GM18907 (cell line): Measurements from ENCODE around the gene LAMP1.
"Not testable (repeated sequence)": the region's sequence is repeated elsewhere in the genome, so short reads cannot be mapped to it uniquely, and the experiment has no call there.

Experiments used
- ATAC-seq: cut with Tn5 transposase; IDR thresholded peaks from one replicate; pipeline ENCODE4 v1.9.1; 2021; ENCODE audit warnings: mild to moderate bottlenecking, moderate library complexity; ENCODE audit not compliant: unreplicated experiment

The LAMP1 gene

GRCh38 chr13:113327391-113327765, 30.3 kb downstream of the LAMP1 start:
- ATAC-seq = no peak

DNA sequence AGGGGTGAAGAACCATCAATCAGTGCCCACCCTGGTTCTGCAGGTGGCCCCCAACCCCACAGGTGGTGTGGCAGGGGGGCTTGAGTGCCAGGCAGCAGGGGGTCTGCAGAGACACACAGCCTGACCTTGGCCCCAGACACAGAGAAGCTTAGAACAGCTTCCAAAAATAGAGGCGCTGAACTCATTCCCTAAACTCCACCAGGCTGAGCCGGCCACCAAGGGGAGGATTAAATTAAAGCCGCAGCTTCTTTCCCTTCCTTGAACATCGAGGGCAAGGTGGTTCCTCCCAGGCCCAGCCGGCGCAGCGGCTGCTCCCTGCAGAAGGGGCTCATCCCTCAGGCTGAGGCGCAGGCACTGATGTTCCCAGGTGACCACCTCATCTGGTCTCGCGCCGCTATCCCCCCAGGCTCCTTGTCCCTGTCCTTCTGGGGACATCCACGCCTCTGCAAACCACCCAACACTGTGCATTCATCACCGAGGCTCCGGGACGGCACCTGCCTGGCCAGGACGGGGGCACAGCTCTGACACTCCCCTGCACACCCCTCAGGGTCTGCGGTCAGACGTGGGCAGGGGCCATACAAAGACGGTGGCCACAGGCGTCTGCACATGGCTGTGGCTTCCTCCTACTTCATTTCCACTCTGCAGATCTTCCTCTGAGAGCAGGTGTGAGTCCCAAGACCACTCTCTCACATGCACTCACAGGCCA, 30.9 kb downstream of the LAMP1 start:
- ATAC-seq = no peak

- ATAC-seq = no peak
Observed at GRCh38 chr13:113328851-113329250, 31.8 kb downstream of the LAMP1 start.

GRCh38 chr13:113329656-113330312, 32.7 kb downstream of the LAMP1 start:
- no peak for ATAC-seq

DNA sequence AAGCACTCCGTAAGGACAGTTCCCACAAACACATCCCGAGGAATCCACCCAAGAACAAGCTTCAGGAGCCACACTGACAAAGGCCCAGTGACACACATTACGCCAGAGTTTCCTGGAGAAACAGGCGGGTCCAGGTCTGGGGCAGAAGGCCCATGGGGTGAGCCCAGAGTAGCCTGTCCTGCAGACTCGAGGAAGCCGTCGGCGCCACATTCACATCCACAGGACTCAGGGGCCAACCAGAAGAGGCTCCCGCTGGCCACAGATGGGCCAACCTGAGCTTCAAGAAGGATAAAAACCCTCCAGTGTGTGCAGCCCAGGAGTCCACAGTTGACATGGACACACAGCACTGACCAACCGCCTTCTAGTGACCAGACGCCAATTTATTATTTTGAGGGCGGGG, 35.6 kb downstream of the LAMP1 start:
- ATAC-seq = no peak

DNA sequence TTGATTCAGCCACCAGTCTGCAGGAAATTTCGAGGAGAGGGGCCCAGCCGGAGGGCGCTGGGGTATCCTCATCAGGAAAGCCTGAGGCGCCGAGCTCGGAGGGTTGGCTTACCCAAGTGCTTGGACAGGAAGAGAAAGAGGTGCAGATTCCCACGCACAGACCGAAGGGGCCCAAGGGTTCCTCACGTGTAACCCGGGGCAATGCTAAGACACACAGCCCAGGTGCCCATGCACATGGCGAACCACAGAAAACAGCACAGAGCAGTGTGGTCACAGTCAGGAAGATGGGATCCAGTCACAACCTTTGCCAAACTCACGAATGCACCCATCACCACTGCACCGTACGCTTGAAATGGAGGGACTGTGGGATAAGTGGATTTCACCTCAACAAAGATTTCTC, 36.0 kb downstream of the LAMP1 start:
- no peak for ATAC-seq

- ATAC-seq = no peak
Observed at GRCh38 chr13:113337556-113337955, 40.5 kb downstream of the LAMP1 start.

DNA sequence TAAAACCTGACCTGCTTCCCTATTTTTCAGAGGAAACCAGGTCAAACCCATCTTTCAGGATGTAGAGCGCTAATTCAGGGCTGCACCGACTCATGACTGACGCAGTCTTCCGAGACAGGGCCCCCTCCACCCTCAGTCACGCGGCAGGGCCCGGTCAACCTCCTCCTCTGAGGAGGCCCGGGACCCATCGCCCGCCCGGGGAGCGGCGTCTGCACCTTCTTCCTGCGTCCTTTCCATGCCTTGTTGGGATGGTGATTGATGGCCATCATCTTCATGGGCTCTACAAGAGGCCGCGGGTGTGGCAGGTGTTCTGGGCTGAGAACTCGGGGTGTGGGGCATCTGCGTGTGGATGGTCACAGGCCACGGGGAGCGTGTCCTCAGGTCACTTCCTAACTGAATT, 40.9 kb downstream of the LAMP1 start:
- no peak for ATAC-seq

DNA sequence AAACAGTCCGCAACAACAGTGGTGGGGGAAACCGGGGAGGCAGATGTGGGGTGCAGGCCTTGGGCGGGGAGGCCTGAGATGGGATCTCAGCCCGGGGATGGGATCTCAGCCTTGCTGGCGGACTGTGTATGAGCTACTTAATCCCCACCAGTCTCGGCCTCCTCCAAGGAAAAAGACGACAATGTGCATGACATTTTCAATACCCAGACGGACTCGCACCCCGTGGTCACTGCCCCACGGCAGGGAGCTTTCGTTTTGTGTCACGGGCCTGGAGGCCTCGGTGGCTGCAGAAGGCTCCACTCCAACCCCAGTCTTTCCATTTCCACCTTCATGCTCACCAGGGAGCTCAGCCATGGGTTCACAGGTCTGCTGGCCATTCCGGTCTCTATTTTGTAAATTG, 41.4 kb downstream of the LAMP1 start:
- no peak for ATAC-seq

- ATAC-seq = no peak
Observed at GRCh38 chr13:113342820-113343691, 46.0 kb downstream of the LAMP1 start.

- no peak for ATAC-seq
Observed at GRCh38 chr13:113343692-113343968, 46.6 kb downstream of the LAMP1 start.

GRCh38 chr13:113345486-113345885, 48.4 kb downstream of the LAMP1 start:
- no peak for ATAC-seq

GRCh38 chr13:113347736-113348225, 50.7 kb downstream of the LAMP1 start:
- not testable (repeated sequence) for ATAC-seq

DNA sequence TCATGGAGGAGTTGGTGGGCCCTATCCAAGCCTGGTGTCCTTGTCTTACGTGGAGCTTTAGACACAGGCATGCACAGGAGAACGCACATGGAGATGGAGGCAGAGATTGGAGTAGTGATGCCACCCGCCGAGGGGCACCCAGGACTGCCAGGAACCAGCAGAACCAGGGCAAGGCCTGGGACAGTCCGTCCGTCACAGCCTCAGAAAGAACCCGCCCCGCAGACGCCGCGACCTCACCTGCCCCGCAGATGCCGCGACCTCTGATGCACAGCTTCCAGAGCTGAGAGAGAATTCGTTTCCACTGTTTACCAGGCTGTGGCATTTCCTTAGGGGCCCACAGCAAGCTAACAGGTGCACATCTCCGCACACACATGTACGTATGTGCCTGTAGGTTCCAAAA, 51.6 kb downstream of the LAMP1 start:
- ATAC-seq = no peak

- ATAC-seq = no peak
Observed at GRCh38 chr13:113349050-113349449, 52.0 kb downstream of the LAMP1 start.

DNA sequence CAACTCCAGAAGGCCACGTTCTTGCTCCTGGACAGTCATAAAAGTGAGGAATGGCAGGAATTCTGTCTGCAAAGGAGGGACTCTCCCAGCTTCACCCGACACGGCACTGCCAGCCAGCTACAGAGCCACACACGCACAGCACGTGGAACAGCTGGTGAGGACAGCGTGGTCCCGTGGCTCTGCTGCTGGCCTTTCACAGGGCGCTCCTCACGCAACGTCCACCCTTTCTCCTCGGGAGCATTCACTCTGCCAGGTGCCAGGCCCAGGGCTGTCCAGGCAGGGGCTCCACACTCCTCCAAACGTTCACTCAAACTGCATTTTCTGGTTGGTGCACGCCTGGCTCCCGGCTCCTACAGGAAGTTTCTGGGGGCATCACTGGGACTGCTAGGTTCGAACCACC, 52.5 kb downstream of the LAMP1 start:
- ATAC-seq = no peak

- no peak for ATAC-seq
Observed at GRCh38 chr13:113350065-113350937, 53.3 kb downstream of the LAMP1 start.

- no peak for ATAC-seq
Observed at GRCh38 chr13:113350938-113351335, 53.9 kb downstream of the LAMP1 start.

DNA sequence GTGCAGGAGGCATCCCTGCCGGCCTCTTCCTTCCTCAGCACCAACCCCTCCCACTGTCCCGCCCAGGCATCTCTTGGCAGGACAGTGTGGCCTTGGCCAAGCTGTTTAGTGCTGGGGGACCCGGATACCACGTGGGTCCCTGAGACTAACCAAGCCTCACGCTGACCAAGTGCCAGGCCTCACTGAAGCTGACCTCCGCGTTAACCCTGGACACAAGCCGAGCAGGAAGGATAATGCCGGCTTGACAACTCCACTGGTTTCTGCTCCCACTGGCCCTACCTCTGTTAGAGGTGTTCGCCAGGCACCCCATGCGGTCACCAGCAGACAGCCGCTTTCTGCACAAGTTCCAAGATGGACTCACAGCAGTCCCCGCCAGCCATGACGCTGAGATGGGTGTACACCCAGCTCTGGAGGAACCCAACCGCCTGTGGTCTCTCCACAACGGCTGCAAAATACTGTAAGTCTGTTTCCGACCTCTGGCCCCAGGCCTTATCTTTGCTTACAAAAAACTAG, 54.5 kb downstream of the LAMP1 start:
- no peak for ATAC-seq

DNA sequence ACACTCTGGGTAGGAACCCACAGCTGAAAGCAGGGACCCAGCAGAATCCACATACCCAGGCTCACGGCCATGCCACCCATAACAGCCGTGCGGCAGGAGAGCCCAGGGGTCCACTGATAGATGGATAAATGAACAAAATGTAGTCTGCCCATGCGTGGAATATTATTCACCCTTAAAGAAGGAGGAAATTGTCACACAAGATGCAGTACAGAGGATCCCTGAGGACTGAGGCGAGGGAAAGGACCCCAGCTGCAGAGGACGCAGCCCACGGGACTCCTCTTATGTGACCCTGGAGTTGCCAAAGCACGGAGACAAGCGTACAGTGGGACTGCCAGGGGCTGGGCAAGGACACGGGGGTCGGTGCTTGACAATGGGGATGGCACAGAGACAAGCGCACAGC, 56.2 kb downstream of the LAMP1 start:
- no peak for ATAC-seq
